Measurements from ENCODE around the gene ZNF618.

DNA sequence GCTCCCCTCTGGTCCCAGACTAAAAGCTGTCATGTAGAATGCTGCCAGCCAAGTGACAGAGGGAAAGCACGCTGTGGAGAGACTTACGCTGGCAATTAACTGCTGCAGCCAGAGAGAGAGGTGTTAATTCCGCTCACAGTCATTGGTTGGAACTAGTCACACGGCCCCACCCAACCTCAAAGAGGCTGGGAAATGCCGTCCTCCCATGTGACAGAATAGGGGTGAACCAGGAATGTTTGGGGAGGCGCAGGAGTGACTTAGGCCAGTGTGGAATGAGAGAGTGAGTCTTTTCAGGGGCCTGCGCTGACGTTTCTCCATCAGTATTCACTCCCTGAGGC lies 114.4 kb downstream of the ZNF618 start:
- TF ChIP-seq, protein P1, sequence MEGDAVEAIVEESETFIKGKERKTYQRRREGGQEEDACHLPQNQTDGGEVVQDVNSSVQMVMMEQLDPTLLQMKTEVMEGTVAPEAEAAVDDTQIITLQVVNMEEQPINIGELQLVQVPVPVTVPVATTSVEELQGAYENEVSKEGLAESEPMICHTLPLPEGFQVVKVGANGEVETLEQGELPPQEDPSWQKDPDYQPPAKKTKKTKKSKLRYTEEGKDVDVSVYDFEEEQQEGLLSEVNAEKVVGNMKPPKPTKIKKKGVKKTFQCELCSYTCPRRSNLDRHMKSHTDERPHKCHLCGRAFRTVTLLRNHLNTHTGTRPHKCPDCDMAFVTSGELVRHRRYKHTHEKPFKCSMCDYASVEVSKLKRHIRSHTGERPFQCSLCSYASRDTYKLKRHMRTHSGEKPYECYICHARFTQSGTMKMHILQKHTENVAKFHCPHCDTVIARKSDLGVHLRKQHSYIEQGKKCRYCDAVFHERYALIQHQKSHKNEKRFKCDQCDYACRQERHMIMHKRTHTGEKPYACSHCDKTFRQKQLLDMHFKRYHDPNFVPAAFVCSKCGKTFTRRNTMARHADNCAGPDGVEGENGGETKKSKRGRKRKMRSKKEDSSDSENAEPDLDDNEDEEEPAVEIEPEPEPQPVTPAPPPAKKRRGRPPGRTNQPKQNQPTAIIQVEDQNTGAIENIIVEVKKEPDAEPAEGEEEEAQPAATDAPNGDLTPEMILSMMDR (optimal IDR thresholded peaks at IDR 0.05 in 1 of 3, IDR thresholded peaks at IDR 0.05 in 1 of 3, conservative IDR thresholded peaks at IDR 0.05 in 1 of 3; ENCODE audit: extremely low read depth in 1 of 3, insufficient read depth in 2 of 3, low read length in 3 of 3) = no peak
- TF ChIP-seq EZH2 (IDR thresholded peaks at IDR 0.05; ENCODE audit: low read length) = no peak
